Measurements from ENCODE around the gene METTL25B.

The METTL25B gene

DNA sequence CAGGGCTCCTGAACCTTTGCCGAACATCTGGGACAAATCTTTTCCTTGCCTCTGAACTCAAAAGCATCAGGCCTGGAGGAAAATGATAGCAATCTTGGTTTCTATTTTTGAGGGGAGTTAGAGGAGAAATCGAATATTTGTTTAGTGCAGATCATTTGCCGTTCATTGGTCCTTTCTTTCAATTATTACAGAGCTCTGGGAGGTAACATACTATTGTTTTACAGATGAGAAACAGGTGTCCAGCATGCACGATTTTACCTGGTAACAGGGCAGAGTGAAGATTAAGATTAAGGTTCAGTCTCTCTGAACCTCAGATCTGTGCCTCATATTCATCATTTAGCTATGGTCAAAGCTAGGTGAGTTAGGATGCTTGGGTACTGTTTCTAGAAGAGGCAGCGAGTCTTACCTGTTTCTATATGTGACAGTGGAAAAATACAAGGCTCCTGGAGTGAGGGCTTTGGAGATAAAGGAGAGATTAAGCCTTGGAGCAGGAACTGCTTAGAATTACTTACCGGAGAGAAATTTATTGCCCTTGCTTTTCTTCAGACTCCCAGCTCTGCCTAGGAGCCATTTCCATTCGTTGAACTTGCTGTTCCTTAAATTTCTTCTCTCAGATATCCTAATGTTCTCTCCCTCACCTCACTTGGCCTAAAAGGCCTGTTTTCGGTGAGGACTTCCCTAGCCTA, 40.5 kb downstream of the METTL25B start:
- DNase-seq (ENCODE audit: low spot score) = no peak

DNA sequence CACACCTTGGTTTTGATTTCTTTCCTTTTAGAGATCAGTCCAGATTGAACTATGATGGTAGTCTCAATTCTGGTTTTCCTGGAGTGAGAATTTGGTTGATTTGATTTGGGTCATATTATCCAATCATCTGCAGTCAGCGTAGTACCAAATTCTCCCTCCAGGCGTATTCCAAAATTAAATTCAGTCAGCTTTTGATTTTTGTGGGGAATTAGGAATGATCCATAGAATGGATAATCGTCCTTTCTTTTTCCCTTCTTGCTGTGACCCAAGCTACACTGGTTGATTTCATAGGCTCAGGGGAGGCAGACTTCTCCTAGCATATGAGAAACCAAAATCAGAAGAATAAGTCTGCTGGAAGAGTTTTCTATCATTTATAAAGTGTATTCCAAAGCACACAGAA, 44.0 kb downstream of the METTL25B start:
- no peak for DNase-seq (ENCODE audit: low spot score)

DNA sequence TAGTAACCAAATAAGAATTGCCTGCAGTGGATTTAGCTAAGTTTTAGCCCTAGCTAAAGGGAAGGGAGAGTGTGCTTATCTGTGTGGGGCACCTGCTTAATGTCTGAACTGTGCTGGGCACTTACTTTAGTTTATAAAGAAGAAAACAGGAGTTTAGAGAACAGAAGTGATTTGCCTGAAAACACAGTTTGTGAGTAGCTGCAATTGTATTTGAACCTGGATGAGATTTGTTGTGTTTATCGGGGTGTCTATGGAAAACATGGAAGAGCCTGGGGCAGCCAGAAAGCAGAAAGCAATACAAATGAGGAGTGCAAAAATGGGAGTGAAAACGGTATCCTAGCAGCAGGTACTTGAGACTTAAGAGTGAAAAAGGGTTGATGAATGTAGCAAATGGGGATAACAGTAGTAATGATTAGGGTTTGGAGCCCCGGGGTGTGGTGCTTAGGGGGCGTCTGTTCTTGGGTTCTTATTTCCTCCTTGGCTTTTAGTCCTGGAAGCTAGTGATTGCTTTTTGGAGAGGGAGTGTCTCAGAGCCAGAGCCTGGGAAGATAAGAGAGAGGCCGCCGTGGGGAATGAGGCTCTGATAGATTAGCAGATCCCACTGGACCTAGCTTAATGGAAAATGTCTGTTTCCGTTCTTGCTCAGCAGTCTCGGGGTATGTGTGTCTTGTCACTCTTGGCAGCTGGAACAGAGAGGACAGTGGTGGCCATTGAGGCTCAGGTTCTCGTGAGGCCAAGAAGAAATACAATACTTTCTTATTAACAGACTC, 44.6 kb downstream of the METTL25B start:
- DNase-seq (ENCODE audit: low spot score) = no peak

DNA sequence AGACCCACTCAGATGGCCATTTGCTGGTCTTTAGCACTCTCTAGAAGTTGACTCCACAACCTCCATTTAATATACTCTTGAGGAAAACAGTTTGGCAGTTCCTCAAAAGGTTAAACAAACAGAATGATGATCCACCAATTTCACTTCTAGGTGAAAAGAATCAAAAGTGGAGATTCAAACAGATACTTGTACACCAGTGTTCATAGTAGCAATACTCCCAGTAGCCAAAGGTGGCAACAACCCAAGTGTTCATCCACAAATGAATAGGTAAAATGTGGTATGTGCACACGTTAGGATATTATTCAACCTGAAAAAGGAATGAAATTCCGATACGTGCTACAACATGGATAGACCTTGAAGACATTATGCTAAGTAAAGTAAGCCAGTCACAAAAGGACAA, 45.3 kb downstream of the METTL25B start:
- no peak for DNase-seq (ENCODE audit: low spot score)

DNA sequence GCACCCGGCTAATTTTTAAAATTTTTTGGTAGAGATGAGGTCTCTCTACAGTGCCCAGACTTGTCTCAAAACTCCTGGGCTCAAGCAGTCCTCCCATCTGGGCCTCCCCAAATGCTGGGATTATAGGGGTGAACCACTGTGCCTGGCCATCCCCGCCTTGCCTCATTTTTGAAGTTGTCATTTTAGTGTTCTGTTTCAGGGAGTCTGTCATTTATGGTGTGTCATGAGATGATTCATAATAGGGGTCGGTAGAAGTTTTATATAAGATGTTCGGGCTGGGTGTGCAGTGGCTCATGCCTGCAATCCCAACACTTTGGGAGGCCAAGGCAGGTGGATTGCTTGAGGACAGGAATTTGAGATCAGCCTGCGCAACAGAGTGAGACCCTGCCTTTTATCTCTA, 47.5 kb downstream of the METTL25B start:
- no peak for DNase-seq (ENCODE audit: low spot score)

DNA sequence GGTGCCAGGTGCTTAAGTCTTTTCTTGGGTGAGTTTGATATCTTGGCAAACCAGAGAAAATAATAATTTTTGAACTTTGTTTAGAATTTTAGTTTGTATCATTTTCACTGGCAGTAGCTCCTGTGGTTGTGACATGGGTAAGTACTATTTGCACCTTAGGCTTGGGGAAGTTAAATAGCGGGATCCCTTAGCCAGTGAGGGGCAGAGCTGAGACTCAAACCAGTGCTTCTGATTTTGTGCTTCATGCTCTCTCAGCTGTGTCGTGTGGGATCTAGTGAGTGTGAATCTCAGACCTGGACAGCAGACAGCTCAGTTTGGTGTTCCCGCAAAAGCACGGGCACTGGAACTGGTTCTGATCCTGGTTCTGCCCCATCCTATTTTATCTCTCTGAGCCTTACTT, 48.7 kb downstream of the METTL25B start:
- no peak for DNase-seq (ENCODE audit: low spot score)

DNA sequence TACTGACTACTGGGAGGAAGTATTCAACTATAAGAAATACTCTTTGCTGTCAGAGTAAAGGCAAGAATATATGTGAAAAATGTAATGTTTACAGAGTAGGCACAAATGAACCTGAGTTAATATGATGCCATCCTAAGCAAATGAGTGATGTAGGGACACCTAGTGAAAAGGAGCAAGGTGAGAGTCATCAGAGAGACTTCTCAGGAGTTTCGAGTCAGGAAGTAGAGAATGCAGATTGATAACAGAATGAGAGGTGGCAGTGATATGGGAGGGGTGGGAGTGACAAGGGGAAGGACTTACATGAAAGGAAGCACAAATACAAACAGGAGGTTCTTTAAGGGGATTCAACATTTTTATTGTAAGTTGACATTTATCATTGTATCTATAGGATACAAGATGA, 49.3 kb downstream of the METTL25B start:
- no peak for DNase-seq (ENCODE audit: low spot score)

DNA sequence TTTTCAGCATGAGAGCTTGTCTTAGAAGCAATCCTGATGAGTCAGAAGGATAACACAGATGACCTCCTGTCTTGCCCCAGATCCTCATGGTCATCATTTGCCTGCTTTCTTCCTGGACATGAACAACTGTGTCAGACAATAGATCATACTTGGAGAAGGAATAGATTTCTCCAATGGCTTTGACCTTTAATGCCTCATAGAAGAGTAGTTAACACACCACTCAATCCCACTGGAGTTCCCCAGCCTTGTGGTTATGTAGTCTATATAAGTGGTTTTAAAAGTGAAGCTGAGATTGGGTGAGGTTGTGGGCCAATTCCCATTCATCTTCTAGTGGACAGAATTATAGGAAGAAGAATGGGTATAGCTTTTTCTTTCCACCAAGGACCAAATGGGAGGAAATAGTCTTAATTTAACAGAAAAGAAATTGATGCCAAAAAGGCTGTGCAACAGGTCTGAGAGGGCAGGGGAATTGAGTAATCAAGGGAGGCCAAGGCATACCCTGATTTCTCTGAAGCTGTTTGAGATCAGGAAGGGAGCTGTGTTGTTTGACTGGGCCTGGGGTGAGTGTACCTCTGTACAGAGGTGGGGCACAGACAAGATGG, 53.4 kb downstream of the METTL25B start:
- DNase-seq (ENCODE audit: low spot score) = no peak

DNA sequence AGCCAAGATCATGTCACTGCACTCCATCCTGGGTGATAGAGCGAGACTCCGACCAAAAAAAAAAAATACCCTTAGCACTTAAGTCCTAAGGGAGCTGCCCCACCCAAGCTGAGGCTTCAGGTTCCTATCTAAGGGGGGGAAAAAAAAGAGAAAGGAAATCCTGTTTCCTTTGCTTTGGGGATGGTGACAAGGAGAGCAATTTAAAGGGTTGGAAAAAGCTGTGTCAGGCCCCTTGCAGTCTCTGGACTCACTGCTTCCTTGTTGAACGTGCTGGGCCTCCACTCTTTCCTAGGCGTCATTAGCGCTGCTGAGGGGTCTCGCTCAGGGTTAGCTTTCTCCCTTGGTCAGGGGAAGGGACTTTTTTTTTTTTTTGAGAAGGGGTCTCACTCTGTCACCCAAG, 57.2 kb downstream of the METTL25B start:
- no peak for DNase-seq (ENCODE audit: low spot score)
